NT2/D1 (cell line): Measurements from ENCODE around the gene LIPC.

Experiments
- YY1 ChIP-seq: IDR thresholded peaks from 2 replicates; pipeline ENCODE4 v1.6.1; 2011; ENCODE audit not compliant: insufficient read length, insufficient read depth
- ZNF274 ChIP-seq: IDR thresholded peaks from 2 replicates; pipeline ENCODE4 v1.6.1; 2011; ENCODE audit warnings: mild to moderate bottlenecking, low read depth, low read length

DNA sequence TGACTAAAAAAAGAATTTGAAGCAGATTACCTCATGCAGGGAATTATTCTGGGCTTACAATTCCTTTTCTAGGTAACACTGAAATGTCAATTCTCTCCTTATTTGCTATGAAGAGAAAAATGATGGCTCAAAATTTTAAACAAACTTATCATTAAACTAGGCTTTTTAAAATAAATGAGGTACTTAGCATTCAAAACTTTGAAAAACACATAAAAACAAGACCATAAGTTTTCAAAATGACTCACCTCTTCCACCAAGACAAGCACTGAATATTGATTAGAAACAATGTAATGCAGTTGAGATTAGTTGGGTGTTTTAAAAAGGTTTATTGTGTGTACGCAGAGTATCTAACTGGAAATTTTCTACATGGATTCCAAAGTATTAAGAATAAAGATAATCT is 163.1 kb downstream of the LIPC start:
- TF ChIP-seq ZNF274 (no peak), YY1 (no peak)
